Natural killer cell (primary cell): ENCODE results near the gene MAPK4. TPM values are rescaled to one million over a fixed set of nuclear protein-coding genes. Genes with fewer than 3 reads are reported as not detected.

Source experiments
- ATAC-seq, 3 donors: fragments of 150-1000 bp in 2 of 3; fragments of 200-7000 bp in 1 of 3; cut with Tn5 transposase; 1 replicate in 1 of 3; 2 replicates in 2 of 3; pipeline ENCODE4 v1.10.0; 2021; ENCODE audit warnings: mild to moderate bottlenecking in 2 of 3, moderate library complexity in 2 of 3
- DNase-seq, 2 donors: peaks; one replicate each; pipeline versions ENCODE4 v3.0.0 to v3.0.0-alpha.2; 2013 to 2021; ENCODE audit warnings: mixed read lengths in 1 of 2
- H3K27ac ChIP-seq: one replicate; pipeline ENCODE4 v1.5.1; 2013; ENCODE audit warnings: mild to moderate bottlenecking, low read length
- H3K27me3 ChIP-seq: one replicate; pipeline ENCODE4 v1.6.1; 2013; ENCODE audit warnings: low read length; ENCODE audit not compliant: control insufficient read depth, insufficient read depth
- H3K36me3 ChIP-seq: one replicate; pipeline ENCODE4 v1.6.1; 2013; ENCODE audit warnings: low read length; ENCODE audit not compliant: control insufficient read depth, insufficient read depth
- H3K4me1 ChIP-seq: one replicate; pipeline ENCODE4 v1.6.1; 2013; ENCODE audit warnings: low read length; ENCODE audit not compliant: control insufficient read depth, insufficient read depth
- H3K4me3 ChIP-seq: one replicate; pipeline ENCODE4 v1.5.1; 2013; ENCODE audit warnings: low read length
- H3K9me3 ChIP-seq: one replicate; pipeline ENCODE4 v1.6.1; 2013; ENCODE audit warnings: low read length; ENCODE audit not compliant: control insufficient read depth, insufficient read depth
- H3K27ac Mint-ChIP-seq, 2 donors: one replicate each; pipeline ENCODE4 v1.8.0; 2022; ENCODE audit warnings: mild to moderate bottlenecking in 2 of 2, mixed read lengths in 2 of 2, moderate library complexity in 1 of 2
- H3K27me3 Mint-ChIP-seq, 2 donors: one replicate each; pipeline ENCODE4 v1.8.0; 2022; ENCODE audit warnings: low read depth in 2 of 2, mixed read lengths in 2 of 2
- H3K36me3 Mint-ChIP-seq: one replicate; pipeline ENCODE4 v1.8.0; 2022; ENCODE audit warnings: mixed read lengths
- H3K4me1 Mint-ChIP-seq, 2 donors: one replicate each; pipeline ENCODE4 v1.8.0; 2022; ENCODE audit warnings: mixed read lengths in 2 of 2
- H3K4me3 Mint-ChIP-seq: one replicate; pipeline ENCODE4 v1.8.0; 2022; ENCODE audit warnings: mild to moderate bottlenecking, moderate library complexity, mixed read lengths
- H3K9me3 Mint-ChIP-seq, 2 donors: one replicate each; pipeline ENCODE4 v1.8.0; 2022; ENCODE audit warnings: mixed read lengths in 2 of 2
- CTCF ChIP-seq: fragments of 200-600 bp; IDR thresholded peaks from one replicate; pipeline ENCODE4 v1.8.0; 2022; ENCODE audit warnings: antibody characterized with exemption
- WGBS: methylation state at CpG from one replicate; pipeline ENCODE4 v1.1.7; 2013; ENCODE audit warnings: missing lambda C conversion rate; ENCODE audit not compliant: insufficient coverage; 5-methylcytosine and 5-hydroxymethylcytosine counted together
- intact Hi-C: fragments of 100-400 bp; cut with micrococcal nuclease; formaldehyde crosslinking; loops from one replicate; pipeline ENCODE4 v1.14.2; 2022
- total RNA-seq, 4 donors: library from RNA; stranded (reverse); fragments of 120-200 nt in 1 of 4; gene quantifications; one replicate each; pipeline versions ENCODE4 v1.2.3 to v1.2.4, GENCODE V29; 2013 to 2022

Gene MAPK4
- total RNA-seq, 3 donors from 2014 or later (not counting 1 experiment from before 2014, with no cell fraction given) = not detected

- Mint-ChIP-seq H3K27me3 (peaks cover 5 to 14% of the 10 kb centered on the region in 2 donors), H3K4me1 (no peaks in the 10 kb centered on the region), H3K9me3 (no peaks in the 10 kb centered on the region), H3K4me3 (no peak overlapping the region), H3K36me3 (no peaks in the 10 kb centered on the region), H3K27ac (no peak overlapping the region)
- DNase-seq (no peak), ATAC-seq (no peak)
- H3K27me3 ChIP-seq = no peaks in the 10 kb centered on the region
- no peak for TF ChIP-seq CTCF
- H3K27ac ChIP-seq = no peak overlapping the region
- H3K4me1 ChIP-seq = no peaks in the 10 kb centered on the region
- intact Hi-C loops = no loop called here
- no peaks in the 10 kb centered on the region for H3K36me3 ChIP-seq
- H3K9me3 ChIP-seq = no peaks in the 10 kb centered on the region
- WGBS = 86% methylated on average over 9 of the region's 9 CpGs
- no peak overlapping the region for H3K4me3 ChIP-seq
These were observed 170.1 kb downstream of the MAPK4 start for GRCh38 chr18:50729986-50730385.

- H3K27ac Mint-ChIP-seq = no peak overlapping the region
- H3K4me3 Mint-ChIP-seq = no peak overlapping the region
- H3K9me3 Mint-ChIP-seq = no peaks in the 10 kb centered on the region
These were observed 174.5 kb downstream of the MAPK4 start for GRCh38 chr18:50734342-50734741.

GRCh38 chr18:50734886-50735285, 175.0 kb downstream of the MAPK4 start:
- ATAC-seq (no peak), DNase-seq (no peak)
- H3K27ac ChIP-seq = no peak overlapping the region
- no peaks in the 10 kb centered on the region for H3K9me3 ChIP-seq
- no peaks in the 10 kb centered on the region for H3K4me1 ChIP-seq
- H3K4me3 ChIP-seq = no peak overlapping the region
- no peak for TF ChIP-seq CTCF
- no peaks in the 10 kb centered on the region for H3K4me1 Mint-ChIP-seq
- no peaks in the 10 kb centered on the region for H3K36me3 ChIP-seq
- H3K4me3 Mint-ChIP-seq = no peak overlapping the region
- WGBS = 94% methylated on average over 5 of the region's 5 CpGs
- intact Hi-C loops = no loop called here
- H3K27me3 Mint-ChIP-seq = peaks cover 0 to 14% of the 10 kb centered on the region in 2 donors
- no peak overlapping the region for H3K27ac Mint-ChIP-seq
- H3K9me3 Mint-ChIP-seq = no peaks in the 10 kb centered on the region
- H3K36me3 Mint-ChIP-seq = no peaks in the 10 kb centered on the region
- H3K27me3 ChIP-seq = no peaks in the 10 kb centered on the region

More at GRCh38 chr18:50734342-50734741, 174.5 kb downstream of the MAPK4 start:
- TF ChIP-seq CTCF = no peak
- H3K27ac ChIP-seq = no peak overlapping the region
- ATAC-seq = no peak
- Mint-ChIP-seq H3K27me3 (peaks cover 0 to 14% of the 10 kb centered on the region in 2 donors), H3K36me3 (no peaks in the 10 kb centered on the region), H3K4me1 (no peaks in the 10 kb centered on the region)
- intact Hi-C loops = no loop called here
- no peaks in the 10 kb centered on the region for H3K27me3 ChIP-seq
- WGBS = 62% methylated on average over 8 of the region's 8 CpGs
- H3K4me3 ChIP-seq = no peak overlapping the region
- no peaks in the 10 kb centered on the region for H3K36me3 ChIP-seq
- no peaks in the 10 kb centered on the region for H3K9me3 ChIP-seq
- no peaks in the 10 kb centered on the region for H3K4me1 ChIP-seq
- no peak for DNase-seq

- Mint-ChIP-seq H3K4me1 (no peaks in the 10 kb centered on the region), H3K27me3 (peaks cover 0 to 14% of the 10 kb centered on the region in 2 donors), H3K27ac (no peak overlapping the region), H3K36me3 (no peaks in the 10 kb centered on the region), H3K4me3 (no peak overlapping the region), H3K9me3 (no peaks in the 10 kb centered on the region)
- 75% methylated on average over 3 of the region's 3 CpGs for WGBS
- no peaks in the 10 kb centered on the region for H3K4me1 ChIP-seq
- DNase-seq (no peak), ATAC-seq (no peak)
- H3K36me3 ChIP-seq = no peaks in the 10 kb centered on the region
- intact Hi-C loops = no loop called here
- no peak overlapping the region for H3K4me3 ChIP-seq
- no peak for TF ChIP-seq CTCF
- H3K9me3 ChIP-seq = no peaks in the 10 kb centered on the region
- no peaks in the 10 kb centered on the region for H3K27me3 ChIP-seq
- no peak overlapping the region for H3K27ac ChIP-seq
These were observed 177.2 kb downstream of the MAPK4 start for GRCh38 chr18:50737127-50737526.
